Raji (cell line): Measurements from ENCODE around the gene C1D.

Experiments
- POLR2A ChIP-seq: IDR thresholded peaks from 2 replicates; pipeline ENCODE4 v1.6.1; 2011; ENCODE audit warnings: low read depth, low read length, control low read depth; ENCODE audit not compliant: insufficient read depth

C1D gene

GRCh38 chr2:68086166-68086565 is 23.4 kb upstream of the C1D start:
- no peak for TF ChIP-seq POLR2A

GRCh38 chr2:68083346-68083745 is 20.5 kb upstream of the C1D start:
- TF ChIP-seq POLR2A, result no peak

GRCh38 chr2:68074050-68074449 is 11.2 kb upstream of the C1D start:
- no peak for TF ChIP-seq POLR2A

- no peak for TF ChIP-seq POLR2A
Observed at GRCh38 chr2:68060652-68061051, 2.2 kb downstream of the C1D start.

- no peak for TF ChIP-seq POLR2A
Observed at GRCh38 chr2:68059784-68060525, 2.8 kb downstream of the C1D start.

GRCh38 chr2:68057658-68058396 is 5.0 kb downstream of the C1D start:
- TF ChIP-seq POLR2A, result no peak

GRCh38 chr2:68052717-68053422 is 9.9 kb downstream of the C1D start:
- TF ChIP-seq POLR2A, result no peak

- TF ChIP-seq POLR2A, result no peak
Observed at GRCh38 chr2:68050353-68050752, 12.5 kb downstream of the C1D start.

GRCh38 chr2:68046642-68047240 is 16.1 kb downstream of the C1D start:
- TF ChIP-seq POLR2A, result no peak

GRCh38 chr2:68046224-68046623 is 16.6 kb downstream of the C1D start:
- no peak for TF ChIP-seq POLR2A

- TF ChIP-seq POLR2A, result no peak
Observed at GRCh38 chr2:68045342-68045741, 17.5 kb downstream of the C1D start.

GRCh38 chr2:68044099-68044498 is 18.7 kb downstream of the C1D start:
- TF ChIP-seq POLR2A, result no peak

- no peak for TF ChIP-seq POLR2A
Observed at GRCh38 chr2:68043695-68044094, 19.1 kb downstream of the C1D start.

- no peak for TF ChIP-seq POLR2A
Observed at GRCh38 chr2:68043032-68043431, 19.8 kb downstream of the C1D start.

- TF ChIP-seq POLR2A, result no peak
Observed at GRCh38 chr2:68041704-68042245, 21.0 kb downstream of the C1D start.

- no peak for TF ChIP-seq POLR2A
Observed at GRCh38 chr2:68040078-68040477, 22.7 kb downstream of the C1D start.

GRCh38 chr2:68039317-68039716 is 23.5 kb downstream of the C1D start:
- no peak for TF ChIP-seq POLR2A
